T-helper 17 cell (primary cell): ENCODE measurements around the gene XDH. TPM values are rescaled to one million over a fixed set of nuclear protein-coding genes. Genes with fewer than 3 reads are reported as not detected.

Experiments
- ATAC-seq: fragments of 150-1000 bp; cut with Tn5 transposase; 2 replicates; pipeline ENCODE4 v1.10.0; 2021; ENCODE audit warnings: mild to moderate bottlenecking, moderate library complexity
- DNase-seq, 3 donors: peaks; one replicate each; pipeline versions ENCODE4 v3.0.0 to v3.0.0-alpha.2; 2020 to 2021
- H3K9me3 ChIP-seq: one replicate; pipeline ENCODE4 v1.7.0; 2013; ENCODE audit warnings: low read length, mild to moderate bottlenecking; ENCODE audit not compliant: control insufficient read depth, poor library complexity, severe bottlenecking
- H3K27ac Mint-ChIP-seq: one replicate; pipeline ENCODE4 v1.8.0; 2022; ENCODE audit warnings: mild to moderate bottlenecking, moderate library complexity, mixed read lengths
- H3K27me3 Mint-ChIP-seq: one replicate; pipeline ENCODE4 v1.8.0; 2022; ENCODE audit warnings: mixed read lengths
- H3K36me3 Mint-ChIP-seq: one replicate; pipeline ENCODE4 v1.8.0; 2022; ENCODE audit warnings: low read depth, mixed read lengths
- H3K4me1 Mint-ChIP-seq: one replicate; pipeline ENCODE4 v1.8.0; 2022; ENCODE audit warnings: mild to moderate bottlenecking, mixed read lengths
- H3K4me3 Mint-ChIP-seq: one replicate; pipeline ENCODE4 v1.8.0; 2022; ENCODE audit warnings: mild to moderate bottlenecking, moderate library complexity, mixed read lengths
- total RNA-seq, 4 donors: library from RNA in 2 of 4; stranded (reverse) in 2 of 4; gene quantifications; one replicate each; pipeline ENCODE4 v1.2.3 and lab custom pipeline; 2022 to 2026

Gene XDH
- total RNA-seq, 2 donors from 2014 or later, result 0.16 TPM; not detected in 1

GRCh38 chr2:31373127-31373526, 41.4 kb downstream of the XDH start:
- no peaks in the 10 kb centered on the region for H3K9me3 ChIP-seq
- Mint-ChIP-seq H3K4me3 (no peak overlapping the region), H3K36me3 (no peaks in the 10 kb centered on the region), H3K27ac (no peak overlapping the region), H3K27me3 (peaks cover 18% of the 10 kb centered on the region), H3K4me1 (no peaks in the 10 kb centered on the region)
- DNase-seq (no peak), ATAC-seq (no peak)

DNA sequence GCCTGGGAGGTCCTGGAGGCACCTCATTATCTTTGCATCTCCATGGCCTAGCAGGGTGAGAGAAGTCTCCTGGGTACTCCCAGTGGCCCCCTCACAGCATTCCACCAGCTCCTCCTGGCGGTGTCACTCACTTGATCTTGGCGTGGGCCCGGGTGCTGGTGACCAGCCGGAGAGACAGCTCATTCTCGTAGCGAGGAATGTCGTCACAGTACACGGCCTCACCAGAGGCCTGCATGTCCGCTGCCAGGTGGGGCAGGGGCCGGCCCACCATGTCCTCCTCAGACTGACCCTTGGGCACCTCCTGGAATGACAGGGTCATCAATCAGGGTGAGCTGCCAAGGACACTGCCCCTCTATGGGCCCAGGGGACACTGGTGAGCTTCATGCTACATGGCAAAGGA, 42.4 kb downstream of the XDH start:
- no peaks in the 10 kb centered on the region for H3K36me3 Mint-ChIP-seq
- DNase-seq (no peak), ATAC-seq (no peak)
- H3K27me3 Mint-ChIP-seq, result peaks cover 18% of the 10 kb centered on the region
- H3K4me1 Mint-ChIP-seq, result no peaks in the 10 kb centered on the region
- no peak overlapping the region for H3K4me3 Mint-ChIP-seq
- no peak overlapping the region for H3K27ac Mint-ChIP-seq
- H3K9me3 ChIP-seq, result no peaks in the 10 kb centered on the region

GRCh38 chr2:31371691-31372090, 42.9 kb downstream of the XDH start:
- no peak overlapping the region for H3K4me3 Mint-ChIP-seq
- peaks cover 18% of the 10 kb centered on the region for H3K27me3 Mint-ChIP-seq
- no peaks in the 10 kb centered on the region for H3K9me3 ChIP-seq
- DNase-seq (no peak), ATAC-seq (no peak)
- no peaks in the 10 kb centered on the region for H3K4me1 Mint-ChIP-seq
- no peak overlapping the region for H3K27ac Mint-ChIP-seq
- no peaks in the 10 kb centered on the region for H3K36me3 Mint-ChIP-seq

- Mint-ChIP-seq H3K4me1 (no peaks in the 10 kb centered on the region), H3K36me3 (no peaks in the 10 kb centered on the region), H3K27ac (no peak overlapping the region), H3K4me3 (no peak overlapping the region), H3K27me3 (peaks cover 15% of the 10 kb centered on the region)
- ATAC-seq (no peak), DNase-seq (no peak)
- no peaks in the 10 kb centered on the region for H3K9me3 ChIP-seq
Measured at GRCh38 chr2:31366733-31367132, 47.8 kb downstream of the XDH start.

- DNase-seq (no peak), ATAC-seq (no peak)
- H3K4me1 Mint-ChIP-seq, result no peaks in the 10 kb centered on the region
- no peaks in the 10 kb centered on the region for H3K36me3 Mint-ChIP-seq
- H3K9me3 ChIP-seq, result no peaks in the 10 kb centered on the region
- H3K27me3 Mint-ChIP-seq, result peaks cover 15% of the 10 kb centered on the region
- H3K4me3 Mint-ChIP-seq, result no peak overlapping the region
- no peak overlapping the region for H3K27ac Mint-ChIP-seq
Measured at GRCh38 chr2:31365834-31366505, 48.6 kb downstream of the XDH start.

GRCh38 chr2:31365348-31365747, 49.2 kb downstream of the XDH start:
- DNase-seq (no peak), ATAC-seq (no peak)
- Mint-ChIP-seq H3K27me3 (peaks cover 15% of the 10 kb centered on the region), H3K36me3 (no peaks in the 10 kb centered on the region), H3K27ac (no peak overlapping the region), H3K4me1 (no peaks in the 10 kb centered on the region), H3K4me3 (no peak overlapping the region)
- no peaks in the 10 kb centered on the region for H3K9me3 ChIP-seq

- no peak for ATAC-seq
- Mint-ChIP-seq H3K27me3 (peaks cover 15% of the 10 kb centered on the region), H3K4me1 (no peaks in the 10 kb centered on the region), H3K36me3 (no peaks in the 10 kb centered on the region), H3K4me3 (no peak overlapping the region), H3K27ac (no peak overlapping the region)
- no peaks in the 10 kb centered on the region for H3K9me3 ChIP-seq
- no peak for DNase-seq
Measured at GRCh38 chr2:31363956-31364750, 50.4 kb downstream of the XDH start.

- peaks cover 26% of the 10 kb centered on the region for H3K27me3 Mint-ChIP-seq
- H3K27ac Mint-ChIP-seq, result no peak overlapping the region
- no peaks in the 10 kb centered on the region for H3K9me3 ChIP-seq
- H3K36me3 Mint-ChIP-seq, result no peaks in the 10 kb centered on the region
- H3K4me3 Mint-ChIP-seq, result no peak overlapping the region
- ATAC-seq, result no peak
- no peak for DNase-seq
- H3K4me1 Mint-ChIP-seq, result no peaks in the 10 kb centered on the region
Measured at GRCh38 chr2:31362581-31362980, 52.0 kb downstream of the XDH start.

- ATAC-seq (no peak), DNase-seq (no peak)
- no peaks in the 10 kb centered on the region for H3K4me1 Mint-ChIP-seq
- no peak overlapping the region for H3K27ac Mint-ChIP-seq
- H3K9me3 ChIP-seq, result no peaks in the 10 kb centered on the region
- H3K36me3 Mint-ChIP-seq, result peaks cover 3% of the 10 kb centered on the region
- H3K4me3 Mint-ChIP-seq, result no peak overlapping the region
- peaks cover 50% of the 10 kb centered on the region for H3K27me3 Mint-ChIP-seq
Measured at GRCh38 chr2:31359229-31359628, 55.3 kb downstream of the XDH start.

DNA sequence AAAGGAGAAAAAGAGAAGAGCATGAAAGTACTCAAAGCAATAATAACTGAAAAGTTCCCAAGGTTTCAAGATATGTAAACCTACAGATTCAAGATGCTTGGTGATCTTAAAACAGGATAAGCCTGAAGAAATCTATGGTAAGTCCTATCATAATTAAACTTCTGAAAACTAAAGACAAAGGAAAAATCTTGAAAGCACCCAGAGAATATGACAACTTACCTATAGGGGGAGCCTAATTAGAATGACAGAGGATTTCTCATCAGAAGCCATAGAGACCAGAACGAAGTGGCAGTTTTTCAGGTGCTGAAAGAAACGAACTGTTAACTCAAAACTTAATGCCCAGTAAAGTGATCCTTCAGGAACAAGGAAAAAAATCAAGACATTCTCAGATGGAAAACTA, 59.7 kb downstream of the XDH start:
- Mint-ChIP-seq H3K27ac (no peak overlapping the region), H3K4me1 (no peaks in the 10 kb centered on the region)
- no peak for ATAC-seq

DNA sequence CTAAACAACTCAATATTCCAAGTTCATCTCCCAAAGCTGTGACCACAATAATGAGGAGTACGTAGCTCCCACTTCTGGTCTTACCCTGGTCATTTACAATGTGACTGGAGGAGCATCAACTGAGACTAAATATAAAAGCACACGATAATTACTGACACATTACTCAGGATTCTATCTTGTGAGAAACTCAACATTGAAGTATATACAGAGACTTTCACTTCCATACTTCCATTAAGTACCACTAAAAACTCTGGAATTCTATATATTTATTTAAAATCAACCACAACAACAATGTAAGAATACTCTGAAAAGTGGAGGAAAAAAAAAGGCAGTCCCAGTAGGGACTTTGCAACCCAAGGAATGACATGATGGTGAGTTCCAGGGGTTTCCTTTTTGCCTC, 61.4 kb downstream of the XDH start:
- no peak overlapping the region for H3K27ac Mint-ChIP-seq
- no peak for DNase-seq
- peaks cover 62% of the 10 kb centered on the region for H3K27me3 Mint-ChIP-seq
- no peak for ATAC-seq
- H3K4me1 Mint-ChIP-seq, result no peaks in the 10 kb centered on the region
- H3K4me3 Mint-ChIP-seq, result no peak overlapping the region
- H3K9me3 ChIP-seq, result no peaks in the 10 kb centered on the region
- H3K36me3 Mint-ChIP-seq, result peaks cover 5% of the 10 kb centered on the region

More for the DNA sequence above, 59.7 kb downstream of the XDH start:
- no peak for DNase-seq
- H3K36me3 Mint-ChIP-seq, result peaks cover 5% of the 10 kb centered on the region
- peaks cover 69% of the 10 kb centered on the region for H3K27me3 Mint-ChIP-seq
- H3K4me3 Mint-ChIP-seq, result no peak overlapping the region
- H3K9me3 ChIP-seq, result no peaks in the 10 kb centered on the region

- ATAC-seq, result no peak
- Mint-ChIP-seq H3K36me3 (peaks cover 2% of the 10 kb centered on the region), H3K4me3 (no peak overlapping the region), H3K27ac (no peak overlapping the region), H3K4me1 (no peaks in the 10 kb centered on the region), H3K27me3 (peaks cover 52% of the 10 kb centered on the region)
- DNase-seq, result no peak
- H3K9me3 ChIP-seq, result no peaks in the 10 kb centered on the region
Measured at GRCh38 chr2:31349684-31350083, 64.9 kb downstream of the XDH start.

DNA sequence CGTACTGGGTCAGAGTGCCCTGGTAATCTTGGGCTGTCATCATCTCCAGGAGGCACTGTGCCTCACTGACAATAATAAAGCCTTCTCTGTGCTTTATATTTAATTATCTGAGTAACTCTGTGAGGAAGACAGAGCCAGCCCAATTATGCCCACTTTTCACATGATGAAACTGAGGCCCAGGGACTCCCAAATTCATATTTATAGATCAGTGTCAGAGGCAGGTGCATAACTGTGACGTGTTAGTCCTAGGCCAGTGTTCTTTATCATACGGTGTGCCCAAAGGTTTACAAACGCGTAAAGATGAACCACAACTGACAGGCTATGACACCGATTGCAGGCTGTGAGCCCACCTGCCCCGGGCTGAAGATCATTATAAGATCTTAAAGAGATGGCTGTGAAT, 65.4 kb downstream of the XDH start:
- Mint-ChIP-seq H3K36me3 (peaks cover 2% of the 10 kb centered on the region), H3K27ac (no peak overlapping the region), H3K4me3 (no peak overlapping the region), H3K27me3 (peaks cover 51% of the 10 kb centered on the region), H3K4me1 (no peaks in the 10 kb centered on the region)
- H3K9me3 ChIP-seq, result no peaks in the 10 kb centered on the region
- ATAC-seq (no peak), DNase-seq (no peak)

DNA sequence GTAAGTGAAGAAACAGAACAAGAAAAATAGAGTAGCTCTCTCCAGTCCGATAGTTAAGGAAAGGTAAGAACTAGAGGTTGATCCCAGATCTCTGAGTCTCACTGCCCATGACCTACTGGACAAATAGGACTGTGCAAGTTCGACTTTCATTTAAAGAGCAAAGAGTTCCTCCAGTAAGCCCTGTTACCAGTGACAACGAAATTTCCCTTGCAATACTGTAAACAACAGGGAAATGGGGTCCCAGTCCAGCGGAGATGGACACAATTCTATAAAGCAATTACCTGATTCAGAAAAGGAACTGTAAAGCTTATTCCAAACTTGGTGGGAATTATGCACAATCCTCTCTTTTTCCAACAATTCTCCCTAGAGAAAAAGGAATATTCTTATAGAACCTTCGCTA, 65.9 kb downstream of the XDH start:
- no peak for DNase-seq
- no peaks in the 10 kb centered on the region for H3K9me3 ChIP-seq
- Mint-ChIP-seq H3K36me3 (peaks cover 2% of the 10 kb centered on the region), H3K4me1 (no peaks in the 10 kb centered on the region), H3K27me3 (peaks cover 48% of the 10 kb centered on the region), H3K4me3 (no peak overlapping the region), H3K27ac (peak overlapping the region; percentile 56)
- no peak for ATAC-seq
